ENCODE measurements around the gene CCDC3.
"Not testable (repeated sequence)": the region's sequence is repeated elsewhere in the genome, so short reads cannot be mapped to it uniquely, and the experiment has no call there.

The CCDC3 gene

GRCh38 chr10:13001041-13001886, at the start of gene CCDC3:
TSS of gene CCDC3 (minus strand) at chr10:13001713. CDS start at chr10:13001570, 143 bp downstream.
- DNase-seq: peak; percentile 57

GRCh38 chr10:13051126-13051694, 49.7 kb upstream of the CCDC3 start:
- DNase-seq: no peak

- no peak for DNase-seq
Measured at GRCh38 chr10:13049774-13050420, 48.4 kb upstream of the CCDC3 start.

- DNase-seq: no peak
Measured at GRCh38 chr10:13048762-13049161, 47.2 kb upstream of the CCDC3 start.

GRCh38 chr10:13047529-13048206, 46.2 kb upstream of the CCDC3 start:
- no peak for DNase-seq

GRCh38 chr10:13046851-13047528, 45.5 kb upstream of the CCDC3 start:
- DNase-seq: no peak

- no peak for DNase-seq
Measured at GRCh38 chr10:13043520-13043919, 42.0 kb upstream of the CCDC3 start.

- DNase-seq: no peak
Measured at GRCh38 chr10:13039761-13040160, 38.2 kb upstream of the CCDC3 start.

GRCh38 chr10:13038391-13038790, 36.9 kb upstream of the CCDC3 start:
- DNase-seq: peak; percentile 8

GRCh38 chr10:13037832-13038231, 36.3 kb upstream of the CCDC3 start:
- no peak for DNase-seq

- DNase-seq: no peak
Measured at GRCh38 chr10:13036841-13037240, 35.3 kb upstream of the CCDC3 start.

- DNase-seq: not testable (repeated sequence)
Measured at GRCh38 chr10:13035731-13036130, 34.2 kb upstream of the CCDC3 start.

- DNase-seq: no peak
Measured at GRCh38 chr10:13026873-13027272, 25.4 kb upstream of the CCDC3 start.

GRCh38 chr10:13023754-13024153, 22.2 kb upstream of the CCDC3 start:
- no peak for DNase-seq

- no peak for DNase-seq
Measured at GRCh38 chr10:13019280-13019679, 17.8 kb upstream of the CCDC3 start.

GRCh38 chr10:13018171-13018570, 16.7 kb upstream of the CCDC3 start:
- no peak for DNase-seq

- DNase-seq: no peak
Measured at GRCh38 chr10:13016886-13017285, 15.4 kb upstream of the CCDC3 start.

- no peak for DNase-seq
Measured at GRCh38 chr10:13016426-13016825, 14.9 kb upstream of the CCDC3 start.

GRCh38 chr10:13006037-13006436, 4.5 kb upstream of the CCDC3 start:
- DNase-seq: no peak

- DNase-seq: no peak
Measured at GRCh38 chr10:13003759-13004158, 2.2 kb upstream of the CCDC3 start.

GRCh38 chr10:13003004-13003403, 1.5 kb upstream of the CCDC3 start:
- no peak for DNase-seq

- DNase-seq: no peak
Measured at GRCh38 chr10:13001887-13002212, 337 bp upstream of the CCDC3 start.

GRCh38 chr10:13000431-13000830, 1.1 kb downstream of the CCDC3 start:
- DNase-seq: no peak
